GM18498 (cell line): ENCODE measurements around the gene RABL6.
"Not testable (repeated sequence)": the region's sequence is repeated elsewhere in the genome, so short reads cannot be mapped to it uniquely, and the experiment has no call there.

ENCODE experiments used
- ATAC-seq: cut with Tn5 transposase; IDR thresholded peaks from one replicate; pipeline ENCODE4 v1.9.1; 2021; ENCODE audit warnings: mild to moderate bottlenecking, moderate library complexity; ENCODE audit not compliant: unreplicated experiment

Gene RABL6

GRCh38 chr9:136869611-136870010 lies 61.9 kb downstream of the RABL6 start:
- not testable (repeated sequence) for ATAC-seq

GRCh38 chr9:136875155-136875554 lies 67.4 kb downstream of the RABL6 start:
- no peak for ATAC-seq

- no peak for ATAC-seq
Measured at GRCh38 chr9:136876476-136876875, 68.7 kb downstream of the RABL6 start.

GRCh38 chr9:136880651-136881050 lies 72.9 kb downstream of the RABL6 start:
- no peak for ATAC-seq

- ATAC-seq, result no peak
Measured at GRCh38 chr9:136881691-136882108, 74.0 kb downstream of the RABL6 start.

- no peak for ATAC-seq
Measured at GRCh38 chr9:136882109-136882946, 74.6 kb downstream of the RABL6 start.

- ATAC-seq, result not testable (repeated sequence)
Measured at GRCh38 chr9:136882947-136883283, 75.2 kb downstream of the RABL6 start.

- not testable (repeated sequence) for ATAC-seq
Measured at GRCh38 chr9:136883670-136884069, 75.9 kb downstream of the RABL6 start.

- ATAC-seq, result peak; percentile 87
Measured at GRCh38 chr9:136885950-136886578, 78.3 kb downstream of the RABL6 start, which contains the start of gene TRAF2. Gene TRAF2, plus strand, starts transcription at chr9:136886516. Its CDS starts 12,225 bp downstream, at chr9:136898741.

GRCh38 chr9:136886610-136887597 lies 79.2 kb downstream of the RABL6 start:
- ATAC-seq, result peak; percentile 17

GRCh38 chr9:136888454-136888853 lies 80.7 kb downstream of the RABL6 start:
- no peak for ATAC-seq

GRCh38 chr9:136889858-136890257 lies 82.1 kb downstream of the RABL6 start:
- no peak for ATAC-seq

GRCh38 chr9:136890661-136891060 lies 82.9 kb downstream of the RABL6 start:
- no peak for ATAC-seq
